ENCODE measurements around the gene PSMD14.

- no peak for TF ChIP-seq CTCF (IDR thresholded peaks at IDR 0.05; ENCODE audit: low read depth, low read length)
- no peak for TF ChIP-seq POLR2A (IDR thresholded peaks at IDR 0.05; ENCODE audit: extremely low read depth, insufficient read length)
- no peak for TF ChIP-seq MAX (IDR thresholded peaks at IDR 0.05; ENCODE audit: low read depth, low read length)
Observed at GRCh38 chr2:161434118-161434517, 125.9 kb downstream of the PSMD14 start.
